HUES6 (cell line): ENCODE measurements around the gene SYPL2.

Source experiments
- H3K27ac ChIP-seq: 2 replicates; pipeline ENCODE4 v1.7.0; 2013; ENCODE audit warnings: low read depth, mild to moderate bottlenecking, low read length, inconsistent platforms
- H3K27me3 ChIP-seq: 2 replicates; pipeline ENCODE4 v1.6.1; 2013; ENCODE audit warnings: low read length; ENCODE audit not compliant: control insufficient read depth, insufficient read depth
- H3K36me3 ChIP-seq: 2 replicates; pipeline ENCODE4 v1.6.1; 2013; ENCODE audit warnings: low read length; ENCODE audit not compliant: control insufficient read depth, insufficient read depth
- H3K4me1 ChIP-seq: 2 replicates; pipeline ENCODE4 v1.6.1; 2013; ENCODE audit warnings: low read length; ENCODE audit not compliant: control insufficient read depth, insufficient read depth
- H3K4me3 ChIP-seq: 2 replicates; pipeline ENCODE4 v1.5.1; 2013; ENCODE audit warnings: low read depth, low read length
- H3K9ac ChIP-seq: one replicate; pipeline ENCODE4 v1.6.1; 2013; ENCODE audit warnings: mild to moderate bottlenecking, low read length
- H3K9me3 ChIP-seq: 2 replicates; pipeline ENCODE4 v1.6.1; 2013; ENCODE audit warnings: low read depth, low read length; ENCODE audit not compliant: control insufficient read depth, insufficient read depth

SYPL2 gene

DNA sequence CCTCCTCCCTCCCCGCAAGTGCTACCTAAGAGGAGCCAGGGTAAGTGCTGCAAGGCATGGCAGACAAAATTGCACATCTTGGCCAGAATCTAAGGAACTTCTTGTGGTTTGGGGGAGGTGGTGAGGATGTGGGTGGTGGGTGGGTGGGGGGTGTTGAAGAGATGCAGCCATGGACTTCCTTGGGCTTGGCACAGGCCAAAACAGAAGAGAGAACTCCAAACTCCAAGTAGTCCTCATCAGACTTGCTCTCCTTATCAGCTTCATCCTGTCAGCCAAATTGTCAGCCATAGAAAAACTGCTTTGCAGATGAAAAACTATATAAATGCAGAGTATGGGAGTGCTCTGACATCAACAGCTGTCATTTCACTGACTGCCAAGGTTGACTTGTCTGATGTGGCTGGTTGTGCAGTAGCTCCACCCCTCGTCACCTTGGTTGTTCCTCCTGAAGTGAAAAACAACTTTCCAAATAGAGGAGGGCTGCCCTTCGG, 36.1 kb downstream of the SYPL2 start:
- no peak overlapping the region for H3K9ac ChIP-seq
- no peak overlapping the region for H3K27ac ChIP-seq
- no peaks in the 10 kb centered on the region for H3K9me3 ChIP-seq
- peaks cover 4% of the 10 kb centered on the region; the same call in 1 of the 2 replicates for H3K36me3 ChIP-seq
- H3K27me3 ChIP-seq, result peaks cover 17% of the 10 kb centered on the region; the same call in 1 of the 2 replicates
- H3K4me1 ChIP-seq, result peaks cover 16% of the 10 kb centered on the region
- H3K4me3 ChIP-seq, result no peak overlapping the region

GRCh38 chr1:109503935-109504334, 37.6 kb downstream of the SYPL2 start:
- Histone ChIP-seq H3K27me3 (peaks cover 32% of the 10 kb centered on the region), H3K9ac (no peak overlapping the region), H3K4me1 (peaks cover 4% of the 10 kb centered on the region), H3K36me3 (peaks cover 4% of the 10 kb centered on the region; the same call in 1 of the 2 replicates), H3K4me3 (no peak overlapping the region), H3K9me3 (no peaks in the 10 kb centered on the region), H3K27ac (no peak overlapping the region)

- H3K27me3 ChIP-seq, result peaks cover 42% of the 10 kb centered on the region
- H3K9ac ChIP-seq, result no peak overlapping the region
- H3K4me3 ChIP-seq, result no peak overlapping the region
- no peak overlapping the region for H3K27ac ChIP-seq
- no peaks in the 10 kb centered on the region for H3K4me1 ChIP-seq
- H3K9me3 ChIP-seq, result no peaks in the 10 kb centered on the region
- H3K36me3 ChIP-seq, result peaks cover 4% of the 10 kb centered on the region; the same call in 1 of the 2 replicates
Observed at GRCh38 chr1:109504974-109505373, 38.6 kb downstream of the SYPL2 start.

DNA sequence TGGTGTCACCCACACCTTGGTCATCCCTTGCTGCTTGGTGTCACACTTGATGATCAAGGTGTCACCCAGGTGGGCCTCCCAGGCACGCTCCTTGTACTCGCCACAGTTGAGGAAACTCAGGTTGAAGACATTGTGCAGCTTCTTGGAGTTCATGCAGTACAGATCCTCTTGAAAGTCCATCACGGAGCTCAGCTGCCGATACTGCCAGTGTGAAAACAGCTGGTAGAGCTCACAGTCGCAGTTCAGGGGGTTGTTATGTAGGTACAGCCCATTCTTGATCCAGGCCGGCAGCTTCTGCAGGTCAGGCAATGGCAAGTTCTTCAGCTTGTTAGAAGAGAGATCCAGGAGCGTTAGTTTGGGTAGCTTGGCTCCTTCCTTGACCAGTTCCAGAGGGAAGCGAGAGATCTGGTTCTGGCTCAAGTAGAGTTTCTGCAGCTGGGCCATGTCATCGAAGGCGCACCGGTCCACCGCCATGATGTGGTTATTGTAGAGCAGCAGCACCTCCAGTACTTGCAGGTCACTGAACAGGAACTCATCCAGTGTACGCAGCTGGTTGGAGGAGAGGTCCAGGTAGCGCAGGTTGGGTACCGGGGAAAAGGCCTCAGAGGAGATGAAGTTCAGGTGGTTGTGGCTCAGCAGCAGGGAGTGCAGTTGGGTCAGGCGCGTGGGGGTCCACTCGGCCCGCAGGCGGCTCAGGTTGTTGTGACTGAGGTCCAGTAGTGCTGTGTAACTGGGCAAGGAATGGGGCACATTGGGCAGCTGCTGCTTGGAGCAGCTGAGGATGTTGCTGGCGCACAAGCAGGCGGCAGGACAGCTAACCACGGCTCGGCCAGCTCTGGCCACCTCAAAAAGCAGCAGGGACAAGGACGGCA, 41.9 kb downstream of the SYPL2 start:
- peaks cover 6% of the 10 kb centered on the region; the same call in 1 of the 2 replicates for H3K4me1 ChIP-seq
- H3K36me3 ChIP-seq, result no peaks in the 10 kb centered on the region
- no peak overlapping the region for H3K27ac ChIP-seq
- peaks cover 64% of the 10 kb centered on the region for H3K27me3 ChIP-seq
- no peaks in the 10 kb centered on the region for H3K9me3 ChIP-seq
- no peak overlapping the region for H3K4me3 ChIP-seq
- H3K9ac ChIP-seq, result no peak overlapping the region

GRCh38 chr1:109508873-109509175, 42.5 kb downstream of the SYPL2 start:
- H3K4me3 ChIP-seq, result peak overlapping the region; percentile 78
- H3K36me3 ChIP-seq, result no peaks in the 10 kb centered on the region
- peaks cover 6% of the 10 kb centered on the region; the same call in 1 of the 2 replicates for H3K4me1 ChIP-seq
- H3K27ac ChIP-seq, result no peak overlapping the region
- H3K9me3 ChIP-seq, result no peaks in the 10 kb centered on the region
- no peak overlapping the region for H3K9ac ChIP-seq
- peaks cover 67% of the 10 kb centered on the region for H3K27me3 ChIP-seq

- no peaks in the 10 kb centered on the region for H3K9me3 ChIP-seq
- H3K27me3 ChIP-seq, result peaks cover 67% of the 10 kb centered on the region
- H3K4me1 ChIP-seq, result peaks cover 6% of the 10 kb centered on the region; the same call in 1 of the 2 replicates
- H3K9ac ChIP-seq, result peak within 1 kb of the TSS; percentile 51
- H3K4me3 ChIP-seq, result peak within 1 kb of the TSS; percentile 78
- H3K36me3 ChIP-seq, result no peaks in the 10 kb centered on the region
- H3K27ac ChIP-seq, result no peak within 1 kb of the TSS
Observed at GRCh38 chr1:109509176-109510134, 43.1 kb downstream of the SYPL2 start, which contains the start of gene AMIGO1. AMIGO1 (minus strand) TSS chr1:109509727; CDS start chr1:109508912, 815 bp downstream.

- Histone ChIP-seq H3K36me3 (no peaks in the 10 kb centered on the region), H3K9me3 (no peaks in the 10 kb centered on the region), H3K4me3 (no peak overlapping the region), H3K9ac (no peak overlapping the region), H3K4me1 (peaks cover 6% of the 10 kb centered on the region; the same call in 1 of the 2 replicates), H3K27me3 (peaks cover 46% of the 10 kb centered on the region), H3K27ac (no peak overlapping the region)
Observed at GRCh38 chr1:109513110-109513710, 46.9 kb downstream of the SYPL2 start.

- H3K27me3 ChIP-seq, result peaks cover 30% of the 10 kb centered on the region
- peaks cover 6% of the 10 kb centered on the region; the same call in 1 of the 2 replicates for H3K4me1 ChIP-seq
Observed at GRCh38 chr1:109514846-109515245, 48.5 kb downstream of the SYPL2 start.

DNA sequence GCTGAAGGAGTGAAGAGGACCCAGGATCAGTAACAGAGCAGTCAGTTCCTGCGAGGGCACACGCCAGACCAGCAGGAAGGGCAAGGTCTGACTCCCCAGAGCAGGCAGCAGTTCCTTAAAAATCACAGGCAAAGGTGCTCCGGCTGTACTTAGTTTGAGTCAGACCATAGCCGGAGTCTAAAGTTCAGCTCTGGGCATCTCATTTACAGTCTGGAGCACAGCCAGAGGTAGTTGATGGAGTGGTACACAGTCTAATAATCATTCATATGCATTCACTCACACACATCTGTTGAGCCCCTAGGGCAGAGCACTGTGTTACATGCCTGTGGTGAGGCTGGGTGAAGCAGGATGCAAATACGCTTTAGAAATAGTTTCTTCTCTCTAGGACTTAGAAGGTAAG, 50.5 kb downstream of the SYPL2 start:
- H3K4me1 ChIP-seq, result no peaks in the 10 kb centered on the region; the same call in 1 of the 2 replicates
- H3K4me3 ChIP-seq, result no peak overlapping the region
- H3K9ac ChIP-seq, result no peak overlapping the region
- H3K27ac ChIP-seq, result no peak overlapping the region
- no peaks in the 10 kb centered on the region for H3K36me3 ChIP-seq
- peaks cover 20% of the 10 kb centered on the region for H3K27me3 ChIP-seq
- no peaks in the 10 kb centered on the region for H3K9me3 ChIP-seq

More at GRCh38 chr1:109514846-109515245, 48.5 kb downstream of the SYPL2 start:
- Histone ChIP-seq H3K36me3 (no peaks in the 10 kb centered on the region), H3K27ac (no peak overlapping the region), H3K9me3 (no peaks in the 10 kb centered on the region), H3K4me3 (no peak overlapping the region), H3K9ac (no peak overlapping the region)

GRCh38 chr1:109517337-109517736, 51.0 kb downstream of the SYPL2 start:
- Histone ChIP-seq H3K36me3 (no peaks in the 10 kb centered on the region), H3K4me3 (no peak overlapping the region), H3K9me3 (no peaks in the 10 kb centered on the region), H3K9ac (no peak overlapping the region), H3K4me1 (no peaks in the 10 kb centered on the region; the same call in 1 of the 2 replicates), H3K27me3 (peaks cover 20% of the 10 kb centered on the region), H3K27ac (no peak overlapping the region)
